GM19467 (cell line): ENCODE data around the gene SELENOT.
"Not testable (repeated sequence)": the region's sequence is repeated elsewhere in the genome, so short reads cannot be mapped to it uniquely, and the experiment has no call there.

ENCODE experiments used
- ATAC-seq: cut with Tn5 transposase; IDR thresholded peaks from one replicate; pipeline ENCODE4 v1.9.1; 2021; ENCODE audit warnings: mild to moderate bottlenecking, moderate library complexity; ENCODE audit not compliant: unreplicated experiment

The SELENOT gene

DNA sequence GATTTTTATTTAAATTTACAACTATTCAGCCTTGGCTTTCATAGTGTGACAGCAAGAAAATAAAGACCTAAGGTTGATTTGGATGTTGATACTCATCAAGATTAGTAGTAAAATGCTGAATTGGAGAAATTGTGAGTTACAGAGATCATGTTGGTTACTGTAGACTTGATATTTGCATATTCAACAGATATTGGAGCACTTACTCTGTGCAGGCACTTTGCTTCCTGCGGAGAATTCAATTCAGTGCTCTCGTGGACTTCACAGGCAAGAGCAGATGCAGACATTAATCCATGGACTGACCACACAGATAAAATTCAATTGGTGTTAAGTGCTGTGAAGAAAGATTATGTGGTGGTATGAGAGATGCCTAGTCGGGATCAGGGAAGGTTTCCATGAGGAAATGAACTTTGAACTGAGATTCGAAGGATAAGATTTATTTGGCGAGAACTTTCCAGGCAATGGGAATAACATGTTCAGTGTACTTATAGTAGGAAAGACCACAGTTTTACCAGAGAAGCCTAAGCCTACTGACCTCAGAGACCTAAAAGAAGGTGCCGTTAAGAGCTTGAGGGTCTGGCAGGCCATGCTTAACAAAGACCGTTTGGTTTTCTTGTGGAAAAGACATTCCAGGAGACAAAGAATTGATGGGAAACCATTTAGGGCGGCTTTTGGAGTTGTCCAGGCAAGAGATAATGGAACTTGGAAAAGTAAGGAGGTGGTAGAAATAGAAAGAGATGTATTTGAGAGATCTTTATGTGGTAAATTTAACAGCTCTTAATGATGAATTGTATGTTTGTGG, 4.3 kb downstream of the SELENOT start:
- no peak for ATAC-seq

- ATAC-seq: no peak
Measured at GRCh38 chr3:150609988-150610387, 6.9 kb downstream of the SELENOT start.

- ATAC-seq: no peak
Measured at GRCh38 chr3:150610785-150611184, 7.7 kb downstream of the SELENOT start.

DNA sequence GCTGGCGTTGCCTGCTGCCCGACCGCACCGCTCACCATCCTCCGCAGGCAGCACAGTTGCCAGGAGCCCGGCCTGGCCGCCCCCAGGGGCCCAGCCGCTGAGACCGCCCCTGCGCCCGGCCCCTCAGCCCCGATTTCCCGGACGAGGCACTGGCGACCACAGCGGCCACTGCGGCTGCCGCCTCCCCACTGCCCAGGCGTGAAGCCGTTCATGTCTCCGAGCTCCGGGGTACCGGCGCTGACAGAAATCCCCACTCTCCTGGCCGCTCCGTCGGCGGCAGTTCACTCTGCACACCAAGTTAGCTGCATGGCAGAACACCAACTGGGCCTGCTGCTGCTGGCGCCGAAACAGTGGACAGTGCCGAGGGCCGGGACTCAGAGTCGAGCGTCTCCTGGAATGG, 8.5 kb downstream of the SELENOT start:
- no peak for ATAC-seq

- no peak for ATAC-seq
Measured at GRCh38 chr3:150612494-150612893, 9.4 kb downstream of the SELENOT start.

GRCh38 chr3:150613034-150613433, 9.9 kb downstream of the SELENOT start:
- ATAC-seq: no peak

- ATAC-seq: no peak
Measured at GRCh38 chr3:150613709-150614480, 10.8 kb downstream of the SELENOT start.

DNA sequence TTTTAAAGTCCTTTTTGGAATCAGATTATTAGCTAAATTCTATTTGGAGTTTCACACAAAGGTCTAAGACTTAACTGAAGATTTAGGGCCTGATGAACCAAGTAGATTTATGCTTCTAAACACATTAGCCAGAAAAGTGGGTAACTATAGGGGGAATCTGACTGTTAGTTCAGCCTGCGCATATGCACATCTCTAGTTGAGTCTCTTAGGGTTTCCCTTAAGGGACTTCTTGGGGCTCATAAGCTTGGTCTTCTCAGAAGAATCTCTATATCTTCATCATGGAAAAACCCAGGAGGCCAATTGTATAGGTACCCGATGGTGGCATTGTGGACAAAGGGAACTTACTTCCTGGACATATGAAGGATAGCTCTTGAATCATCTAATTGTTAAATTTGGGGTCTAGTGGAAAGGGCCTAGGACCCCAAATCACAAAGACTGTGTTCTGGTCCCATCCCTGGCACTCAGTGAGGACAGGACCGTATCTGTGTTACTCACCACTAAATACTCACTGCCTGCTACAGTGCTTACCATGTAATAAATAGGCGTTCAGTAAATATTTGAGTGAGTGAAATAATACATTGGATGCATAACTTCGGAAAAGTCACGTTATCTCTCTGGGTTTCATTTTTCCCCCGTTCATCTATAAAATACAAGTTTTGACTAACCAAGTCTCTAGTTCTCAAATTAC, 17.0 kb downstream of the SELENOT start:
- ATAC-seq: no peak

- not testable (repeated sequence) for ATAC-seq
Measured at GRCh38 chr3:150622955-150623354, 19.8 kb downstream of the SELENOT start.

- ATAC-seq: no peak
Measured at GRCh38 chr3:150623945-150624344, 20.8 kb downstream of the SELENOT start.

GRCh38 chr3:150626148-150626930, 23.2 kb downstream of the SELENOT start:
- ATAC-seq: no peak

DNA sequence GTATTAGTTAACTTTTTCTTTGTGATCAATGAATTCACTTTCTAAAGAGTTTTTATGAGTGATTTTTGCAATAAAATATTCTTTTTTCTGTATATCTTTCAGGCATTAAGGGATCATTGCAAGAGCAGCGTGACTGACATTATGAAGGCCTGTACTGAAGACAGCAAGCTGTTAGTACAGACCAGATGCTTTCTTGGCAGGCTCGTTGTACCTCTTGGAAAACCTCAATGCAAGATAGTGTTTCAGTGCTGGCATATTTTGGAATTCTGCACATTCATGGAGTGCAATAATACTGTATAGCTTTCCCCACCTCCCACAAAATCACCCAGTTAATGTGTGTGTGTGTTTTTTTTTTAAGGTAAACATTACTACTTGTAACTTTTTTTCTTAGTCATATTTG, 24.4 kb downstream of the SELENOT start:
- no peak for ATAC-seq

DNA sequence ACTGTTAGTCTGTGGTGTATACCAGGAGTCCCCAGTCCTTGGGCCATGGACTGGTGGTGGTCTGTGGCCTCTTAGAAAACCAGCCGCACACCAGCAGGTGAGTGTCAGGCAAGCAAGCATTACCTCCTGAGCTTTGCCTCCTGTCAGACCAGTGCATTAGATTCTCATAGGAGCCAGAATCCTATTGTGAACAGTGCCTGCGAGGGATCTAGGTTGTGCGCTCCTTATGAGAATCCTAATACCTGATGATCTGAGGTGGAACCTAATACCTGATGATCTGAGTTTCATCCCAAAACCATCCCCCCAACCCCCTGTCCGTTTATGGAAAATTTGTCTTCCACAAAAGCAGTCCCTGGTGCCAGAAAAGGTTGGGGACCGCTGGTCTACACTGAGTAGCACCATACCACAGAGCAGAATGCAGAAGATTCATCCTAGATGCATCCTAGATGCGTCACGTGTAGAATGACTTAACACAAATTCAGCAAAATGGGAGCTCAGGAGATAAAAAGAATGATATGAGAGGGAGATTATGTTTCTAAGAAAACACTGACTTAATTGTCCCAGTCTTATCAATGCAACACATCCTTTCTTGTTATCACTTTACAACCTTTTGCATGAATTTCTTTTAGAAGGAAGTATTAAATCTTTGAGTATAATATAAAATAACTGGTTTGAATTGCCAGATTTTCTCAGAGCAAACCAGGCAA, 28.5 kb downstream of the SELENOT start:
- no peak for ATAC-seq

DNA sequence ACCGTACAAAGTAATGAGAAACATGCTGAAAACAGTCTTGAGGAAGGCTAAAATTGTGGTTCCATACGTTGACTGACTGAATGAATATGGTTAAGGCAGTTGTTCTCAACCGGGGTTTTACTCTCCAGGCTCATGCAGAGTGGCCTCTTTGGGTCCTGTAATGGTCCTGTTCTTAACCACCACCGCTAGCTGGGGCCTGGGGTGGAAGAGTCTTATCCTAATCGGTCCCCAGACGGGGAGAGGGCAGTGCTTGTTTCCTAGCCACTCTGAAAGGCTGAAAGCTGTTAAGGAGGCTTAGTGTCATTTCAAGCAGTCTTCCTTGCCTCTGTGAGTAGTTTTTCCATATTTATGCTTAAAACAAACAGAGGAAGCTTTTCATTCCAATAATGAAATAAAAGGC, 32.0 kb downstream of the SELENOT start:
- ATAC-seq: no peak

DNA sequence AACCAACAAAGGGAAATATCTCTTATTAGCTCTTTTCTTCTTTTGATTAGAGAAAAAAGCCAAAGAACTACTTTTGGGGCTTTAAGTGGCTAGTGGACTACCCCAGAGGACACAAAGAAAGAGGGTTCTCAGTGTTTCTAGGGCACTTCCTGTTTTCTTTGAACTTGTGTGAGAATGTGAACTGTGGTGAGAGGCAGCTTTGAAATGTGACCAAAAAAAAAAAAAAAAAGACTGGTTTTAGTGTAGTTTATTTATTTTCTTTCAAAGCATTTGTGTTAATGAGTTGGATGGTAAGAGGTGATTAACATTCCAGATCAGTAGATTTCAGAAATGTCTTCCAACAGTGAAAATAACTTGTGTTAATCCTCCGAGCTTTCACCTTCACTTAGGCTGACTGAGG, 32.4 kb downstream of the SELENOT start:
- ATAC-seq: no peak

- no peak for ATAC-seq
Measured at GRCh38 chr3:150636258-150636657, 33.1 kb downstream of the SELENOT start.

DNA sequence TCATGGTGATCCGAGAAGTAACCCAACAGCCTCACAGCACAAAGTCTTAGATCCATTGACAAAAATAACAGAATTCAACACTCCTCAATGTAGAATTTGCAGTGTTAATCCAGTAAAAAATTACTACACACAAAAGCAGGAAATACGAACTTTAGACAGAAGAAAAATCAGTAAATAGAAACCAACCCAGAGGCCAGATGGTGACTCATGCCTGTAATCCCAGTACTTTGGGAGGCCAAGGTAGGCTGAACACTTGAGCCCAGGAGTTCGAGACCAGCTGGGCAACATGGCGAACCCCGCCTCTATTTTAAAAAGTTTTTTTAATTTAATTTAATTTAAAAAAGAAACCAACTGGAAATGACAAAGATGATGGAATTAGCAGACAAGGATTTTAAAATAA, 36.1 kb downstream of the SELENOT start:
- ATAC-seq: no peak

GRCh38 chr3:150640256-150640655, 37.1 kb downstream of the SELENOT start:
- ATAC-seq: no peak

DNA sequence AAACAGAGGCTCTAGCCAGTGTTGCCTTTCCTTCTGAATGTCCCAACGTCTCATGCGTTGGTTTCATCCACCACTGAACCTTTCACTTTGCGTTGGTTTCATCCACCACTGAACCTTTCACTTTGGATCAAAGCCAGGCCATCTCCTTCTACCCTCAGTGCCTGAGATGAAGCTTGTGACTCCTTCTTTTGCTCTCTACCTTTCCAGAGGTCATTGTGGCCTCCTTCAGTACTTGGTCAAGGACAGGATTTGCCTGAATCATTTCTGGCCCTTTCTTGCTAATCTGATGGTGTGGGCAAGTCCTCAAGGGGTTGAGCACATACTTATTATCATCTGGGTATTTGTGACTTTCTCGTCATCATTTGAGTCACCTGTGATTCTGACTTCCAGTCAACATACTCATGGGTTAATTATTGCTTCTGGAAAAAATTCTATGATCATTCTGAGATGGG, 50.0 kb downstream of the SELENOT start:
- no peak for ATAC-seq

DNA sequence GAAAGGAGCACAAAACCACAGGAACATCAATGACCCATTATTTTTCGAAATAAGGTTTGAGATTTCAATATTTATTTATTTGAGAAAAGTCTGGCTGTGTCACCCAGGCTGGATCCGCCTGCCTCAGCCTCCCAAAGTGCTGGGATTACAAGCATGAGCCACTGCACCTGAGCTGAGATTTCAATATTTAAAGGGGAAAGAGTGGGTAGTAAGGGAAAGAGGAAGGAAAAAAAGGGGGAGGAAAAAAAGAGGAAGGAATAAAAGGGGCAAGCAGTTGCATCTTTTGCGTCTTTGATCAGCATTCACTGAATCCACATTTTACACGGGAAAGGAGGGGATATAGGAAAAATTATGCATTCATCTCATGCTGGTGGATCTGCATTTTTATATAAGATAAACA, 53.2 kb downstream of the SELENOT start:
- no peak for ATAC-seq
